Measurements from ENCODE around the gene DUSP16.

DUSP16 gene

GRCh38 chr12:12445165-12445881 is 117.3 kb downstream of the DUSP16 start:
- no peak for DNase-seq (ENCODE audit: low read depth)
- no peak overlapping the region for H3K4me3 ChIP-seq (replicated peaks; ENCODE audit: low read depth, low read length)
- TF ChIP-seq CTCF (IDR thresholded peaks at IDR 0.05; ENCODE audit: low read length, missing control alignments) = no peak

- no peak overlapping the region for H3K4me3 ChIP-seq (replicated peaks; ENCODE audit: low read depth, low read length)
- peak; percentile 67 for DNase-seq (ENCODE audit: low read depth)
- no peak for TF ChIP-seq CTCF (IDR thresholded peaks at IDR 0.05; ENCODE audit: low read length, missing control alignments)
These were observed 119.2 kb downstream of the DUSP16 start for GRCh38 chr12:12443431-12443878.

GRCh38 chr12:12442548-12443071 is 120.1 kb downstream of the DUSP16 start:
- no peak overlapping the region for H3K4me3 ChIP-seq (replicated peaks; ENCODE audit: low read depth, low read length)
- no peak for TF ChIP-seq CTCF (IDR thresholded peaks at IDR 0.05; ENCODE audit: low read length, missing control alignments)
- DNase-seq (ENCODE audit: low read depth) = peak; percentile 74

GRCh38 chr12:12441843-12442461 is 120.7 kb downstream of the DUSP16 start:
- TF ChIP-seq CTCF (IDR thresholded peaks at IDR 0.05; ENCODE audit: low read length, missing control alignments) = no peak
- peak; percentile 50 for DNase-seq (ENCODE audit: low read depth)
- no peak overlapping the region for H3K4me3 ChIP-seq (replicated peaks; ENCODE audit: low read depth, low read length)

- no peak overlapping the region for H3K4me3 ChIP-seq (replicated peaks; ENCODE audit: low read depth, low read length)
- DNase-seq (ENCODE audit: low read depth) = no peak
- no peak for TF ChIP-seq CTCF (IDR thresholded peaks at IDR 0.05; ENCODE audit: low read length, missing control alignments)
These were observed 121.2 kb downstream of the DUSP16 start for GRCh38 chr12:12441429-12441807.

GRCh38 chr12:12440784-12441428 is 121.8 kb downstream of the DUSP16 start:
- TF ChIP-seq CTCF (IDR thresholded peaks at IDR 0.05; ENCODE audit: low read length, missing control alignments) = no peak
- H3K4me3 ChIP-seq (replicated peaks; ENCODE audit: low read depth, low read length) = no peak overlapping the region
- no peak for DNase-seq (ENCODE audit: low read depth)

Data from fibroblast of pulmonary artery (primary cell).